ENCODE measurements around the gene CDKN2D.

CDKN2D gene

GRCh38 chr19:10593148-10593547 lies 24.4 kb upstream of the CDKN2D start:
- TF ChIP-seq CTCF (conservative IDR thresholded peaks at IDR 0.05) = no peak
- no peak for TF ChIP-seq ZFX (IDR thresholded peaks at IDR 0.05)

GRCh38 chr19:10587839-10588150 lies 19.0 kb upstream of the CDKN2D start:
- H3K27ac ChIP-seq = no peak overlapping the region
- no peak for TF ChIP-seq CTCF (conservative IDR thresholded peaks at IDR 0.05)
- no peak for TF ChIP-seq ZFX (IDR thresholded peaks at IDR 0.05)

More at GRCh38 chr19:10593148-10593547, 24.4 kb upstream of the CDKN2D start:
- H3K27ac ChIP-seq = no peak overlapping the region

- no peak; the same call in 1 of the 2 replicates for TF ChIP-seq ZFX (IDR thresholded peaks at IDR 0.05)
- TF ChIP-seq CTCF (conservative IDR thresholded peaks at IDR 0.05) = no peak
- peak within 1 kb of the TSS; percentile 84 for H3K27ac ChIP-seq
Measured at GRCh38 chr19:10587022-10587838, 18.5 kb upstream of the CDKN2D start, which contains the start of gene AP1M2. AP1M2 (minus strand) TSS chr19:10587312; CDS start chr19:10587231, 81 bp downstream.

GRCh38 chr19:10586396-10586795 lies 17.6 kb upstream of the CDKN2D start:
- TF ChIP-seq CTCF (conservative IDR thresholded peaks at IDR 0.05) = no peak
- TF ChIP-seq ZFX (IDR thresholded peaks at IDR 0.05) = no peak
- H3K27ac ChIP-seq = peak overlapping the region; percentile 84

GRCh38 chr19:10583036-10583776 lies 14.4 kb upstream of the CDKN2D start:
- H3K27ac ChIP-seq = no peak overlapping the region
- TF ChIP-seq CTCF (conservative IDR thresholded peaks at IDR 0.05) = no peak

- TF ChIP-seq ZFX (IDR thresholded peaks at IDR 0.05) = no peak
- no peak for TF ChIP-seq CTCF (conservative IDR thresholded peaks at IDR 0.05)
- H3K27ac ChIP-seq = no peak overlapping the region
Measured at GRCh38 chr19:10582091-10582490, 13.3 kb upstream of the CDKN2D start.

GRCh38 chr19:10580979-10581631 lies 12.3 kb upstream of the CDKN2D start:
- TF ChIP-seq ZFX (IDR thresholded peaks at IDR 0.05) (no peak), CTCF (conservative IDR thresholded peaks at IDR 0.05) (peak; percentile 98)
- H3K27ac ChIP-seq = no peak overlapping the region
